GOT3 (cell line): ENCODE measurements around the gene ADAP1.
"Not testable (repeated sequence)": the region's sequence is repeated elsewhere in the genome, so short reads cannot be mapped to it uniquely, and the experiment has no call there.

ENCODE experiments used
- DNase-seq: peaks from one replicate; lab custom pipeline; 2025; ENCODE audit warnings: mixed read lengths; lab: John Stamatoyannopoulos, UW

Gene ADAP1

GRCh38 chr7:909358-910329 is 44.8 kb downstream of the ADAP1 start:
- DNase-seq: no peak

GRCh38 chr7:908591-909357 is 45.7 kb downstream of the ADAP1 start:
- not testable (repeated sequence) for DNase-seq

GRCh38 chr7:908159-908581 is 46.3 kb downstream of the ADAP1 start:
- DNase-seq: no peak

- DNase-seq: no peak
These were observed 47.1 kb downstream of the ADAP1 start for GRCh38 chr7:907158-907980.

- no peak for DNase-seq
These were observed 47.7 kb downstream of the ADAP1 start for GRCh38 chr7:906776-907157.

- no peak for DNase-seq
These were observed 49.6 kb downstream of the ADAP1 start for GRCh38 chr7:904847-905246.

- DNase-seq: no peak
These were observed 50.3 kb downstream of the ADAP1 start for GRCh38 chr7:903921-904755.

GRCh38 chr7:902996-903395 is 51.5 kb downstream of the ADAP1 start:
- no peak for DNase-seq

- no peak for DNase-seq
These were observed 52.9 kb downstream of the ADAP1 start for GRCh38 chr7:901388-902154.

- DNase-seq: no peak
These were observed 53.5 kb downstream of the ADAP1 start for GRCh38 chr7:901041-901387.

- DNase-seq: no peak
These were observed 54.0 kb downstream of the ADAP1 start for GRCh38 chr7:900331-901040.

GRCh38 chr7:899806-900205 is 54.7 kb downstream of the ADAP1 start:
- no peak for DNase-seq

- DNase-seq: no peak
These were observed 55.4 kb downstream of the ADAP1 start for GRCh38 chr7:898855-899681.

- DNase-seq: no peak
These were observed 56.0 kb downstream of the ADAP1 start for GRCh38 chr7:898460-898854.

GRCh38 chr7:897771-898376 is 56.6 kb downstream of the ADAP1 start:
- DNase-seq: no peak

- DNase-seq: no peak
These were observed 57.4 kb downstream of the ADAP1 start for GRCh38 chr7:897086-897485.

- no peak for DNase-seq
These were observed 58.0 kb downstream of the ADAP1 start for GRCh38 chr7:896346-897075.
